Neural progenitor cell (in vitro differentiated cells): Measurements from ENCODE around the gene ARMH2. TPM values are rescaled to one million over a fixed set of nuclear protein-coding genes. Genes with fewer than 3 reads are reported as not detected.

Experiments used
- DNase-seq: peaks from one replicate; pipeline ENCODE4 v3.0.0-alpha.2; 2016; ENCODE audit warnings: low spot score
- H2AFZ ChIP-seq: fragments of 200-600 bp; sonication (generic); replicated peaks from 2 replicates; pipeline ENCODE4 v1.6.1; 2016; ENCODE audit warnings: antibody characterized with exemption
- H3F3A ChIP-seq: fragments of 200-600 bp; sonication (generic); 2 replicates; pipeline ENCODE4 v1.6.1; 2016; ENCODE audit warnings: antibody characterized with exemption, low read depth
- H3K27ac ChIP-seq: fragments of 200-600 bp; sonication (generic); 2 replicates; pipeline ENCODE4 v1.5.1; 2016; ENCODE audit warnings: mild to moderate bottlenecking
- H3K27me3 ChIP-seq: fragments of 200-600 bp; sonication (generic); 2 replicates; pipeline ENCODE4 v1.6.1; 2016; ENCODE audit warnings: mild to moderate bottlenecking, moderate library complexity
- H3K36me3 ChIP-seq: fragments of 200-600 bp; sonication (generic); 2 replicates; pipeline ENCODE4 v1.5.1; 2016
- H3K4me1 ChIP-seq: fragments of 200-600 bp; sonication (generic); 2 replicates; pipeline ENCODE4 v1.6.1; 2016; ENCODE audit warnings: mixed run types
- H3K4me2 ChIP-seq: fragments of 200-600 bp; sonication (generic); 2 replicates; pipeline ENCODE4 v1.6.1; 2016
- H3K4me3 ChIP-seq: fragments of 200-600 bp; sonication (generic); 2 replicates; pipeline ENCODE4 v1.5.1; 2016
- H3K79me2 ChIP-seq: fragments of 200-600 bp; sonication (generic); 2 replicates; pipeline ENCODE4 v1.6.1; 2016; ENCODE audit warnings: low read depth
- H3K9ac ChIP-seq: fragments of 200-600 bp; sonication (generic); 2 replicates; pipeline ENCODE4 v1.6.1; 2016
- H3K9me3 ChIP-seq: fragments of 200-600 bp; sonication (generic); 2 replicates; pipeline ENCODE4 v1.5.1; 2016; ENCODE audit warnings: low read depth
- H4K20me1 ChIP-seq: fragments of 200-600 bp; sonication (generic); 2 replicates; pipeline ENCODE4 v1.6.1; 2016; ENCODE audit warnings: low read depth
- H3K27ac Mint-ChIP-seq: 3 replicates; pipeline ENCODE4 v1.8.0; 2021; ENCODE audit warnings: mixed read lengths
- H3K27me3 Mint-ChIP-seq: 2 replicates; pipeline ENCODE4 v1.8.0; 2022; ENCODE audit warnings: low read depth, mild to moderate bottlenecking, inconsistent platforms, moderate library complexity, mixed read lengths; ENCODE audit not compliant: insufficient read depth
- H3K36me3 Mint-ChIP-seq: 3 replicates; pipeline ENCODE4 v1.8.0; 2021; ENCODE audit warnings: mixed read lengths
- H3K4me1 Mint-ChIP-seq: 3 replicates; pipeline ENCODE4 v1.8.0; 2021; ENCODE audit warnings: mixed read lengths
- H3K4me3 Mint-ChIP-seq: 3 replicates; pipeline ENCODE4 v1.8.0; 2021; ENCODE audit warnings: mild to moderate bottlenecking, moderate library complexity, mixed read lengths
- H3K9me3 Mint-ChIP-seq: 3 replicates; pipeline ENCODE4 v1.8.0; 2020; ENCODE audit warnings: mixed read lengths
- EZH2 ChIP-seq: fragments of 200-600 bp; sonication (generic); IDR thresholded peaks from 2 replicates; pipeline ENCODE4 v1.6.1; 2017; ENCODE audit warnings: antibody characterized with exemption, mild to moderate bottlenecking, moderate library complexity
- EZH2phosphoT487 ChIP-seq: fragments of 200-600 bp; sonication (generic); IDR thresholded peaks from 2 replicates; pipeline ENCODE4 v1.6.1; 2017; ENCODE audit warnings: antibody characterized with exemption
- total RNA-seq: library from RNA; depleted of rRNA; stranded (reverse); fragments of >200 nt; gene quantifications from 2 replicates; pipeline ENCODE4 v1.2.3, GENCODE V29; 2015; ENCODE audit warnings: low replicate concordance
- TF ChIP-seq, protein P1 (sequence below): fragments of 200-600 bp; sonication (generic); IDR thresholded peaks from 2 replicates; pipeline ENCODE4 v1.5.1; 2017; ENCODE audit warnings: antibody characterized with exemption, mild to moderate bottlenecking

Gene ARMH2
- total RNA-seq, 1 donor from 2014 or later, result not detected

DNA sequence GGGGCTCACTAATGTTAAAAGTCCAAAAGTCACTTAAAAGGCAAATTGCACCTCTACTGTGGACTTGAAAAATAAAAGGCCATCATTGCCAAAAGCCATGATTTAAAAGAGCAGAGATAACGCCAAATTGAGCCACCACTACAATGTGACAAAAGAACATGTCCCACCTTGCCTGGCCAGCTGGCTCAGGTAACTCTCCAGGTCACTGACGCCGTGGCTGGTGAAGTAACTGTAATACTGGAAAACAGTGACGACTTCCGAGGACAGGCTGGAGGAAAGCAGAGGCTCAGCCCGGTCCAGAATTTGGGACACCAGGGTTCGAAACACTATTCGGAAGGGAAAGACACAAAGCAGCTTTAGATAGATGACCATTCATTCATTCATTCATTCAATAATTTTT is 29.3 kb upstream of the ARMH2 start:
- Histone ChIP-seq H3K4me1 (no peaks in the 10 kb centered on the region), H3F3A (no peaks in the 10 kb centered on the region), H3K36me3 (no peaks in the 10 kb centered on the region), H4K20me1 (no peaks in the 10 kb centered on the region), H3K9me3 (no peaks in the 10 kb centered on the region), H2AFZ (peak overlapping the region; percentile 90), H3K27ac (no peak overlapping the region), H3K27me3 (no peaks in the 10 kb centered on the region), H3K9ac (no peak overlapping the region), H3K79me2 (no peaks in the 10 kb centered on the region), H3K4me3 (no peak overlapping the region), H3K4me2 (no peak overlapping the region)
- no peak for DNase-seq
- H3K4me3 Mint-ChIP-seq, result no peak overlapping the region
- H3K9me3 Mint-ChIP-seq, result no peaks in the 10 kb centered on the region
- no peak overlapping the region for H3K27ac Mint-ChIP-seq
- H3K4me1 Mint-ChIP-seq, result peaks cover 11% of the 10 kb centered on the region
- no peaks in the 10 kb centered on the region for H3K27me3 Mint-ChIP-seq
- TF ChIP-seq EZH2phosphoT487 (no peak), EZH2 (no peak)
- TF ChIP-seq, protein P1, sequence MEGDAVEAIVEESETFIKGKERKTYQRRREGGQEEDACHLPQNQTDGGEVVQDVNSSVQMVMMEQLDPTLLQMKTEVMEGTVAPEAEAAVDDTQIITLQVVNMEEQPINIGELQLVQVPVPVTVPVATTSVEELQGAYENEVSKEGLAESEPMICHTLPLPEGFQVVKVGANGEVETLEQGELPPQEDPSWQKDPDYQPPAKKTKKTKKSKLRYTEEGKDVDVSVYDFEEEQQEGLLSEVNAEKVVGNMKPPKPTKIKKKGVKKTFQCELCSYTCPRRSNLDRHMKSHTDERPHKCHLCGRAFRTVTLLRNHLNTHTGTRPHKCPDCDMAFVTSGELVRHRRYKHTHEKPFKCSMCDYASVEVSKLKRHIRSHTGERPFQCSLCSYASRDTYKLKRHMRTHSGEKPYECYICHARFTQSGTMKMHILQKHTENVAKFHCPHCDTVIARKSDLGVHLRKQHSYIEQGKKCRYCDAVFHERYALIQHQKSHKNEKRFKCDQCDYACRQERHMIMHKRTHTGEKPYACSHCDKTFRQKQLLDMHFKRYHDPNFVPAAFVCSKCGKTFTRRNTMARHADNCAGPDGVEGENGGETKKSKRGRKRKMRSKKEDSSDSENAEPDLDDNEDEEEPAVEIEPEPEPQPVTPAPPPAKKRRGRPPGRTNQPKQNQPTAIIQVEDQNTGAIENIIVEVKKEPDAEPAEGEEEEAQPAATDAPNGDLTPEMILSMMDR, result no peak
- H3K36me3 Mint-ChIP-seq, result no peaks in the 10 kb centered on the region

DNA sequence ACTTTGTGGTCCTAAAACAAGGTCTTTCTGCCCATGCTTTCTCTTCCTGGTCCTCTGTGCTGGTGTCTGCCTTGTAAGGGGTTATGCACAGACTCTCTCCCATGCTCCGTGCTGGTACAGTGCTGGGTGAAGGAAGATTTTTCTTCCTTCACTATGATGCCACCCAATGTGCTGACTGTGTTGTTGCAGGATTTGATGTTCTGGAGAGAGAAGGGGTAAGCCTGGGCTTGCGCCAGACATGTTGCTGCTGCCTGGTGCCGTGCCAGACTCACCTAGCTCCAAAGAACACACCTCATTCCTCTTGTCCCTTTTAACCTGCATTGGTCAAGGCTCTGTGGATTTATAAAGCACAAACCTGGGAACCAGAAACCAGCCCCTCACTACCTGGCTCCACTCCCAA is 28.4 kb upstream of the ARMH2 start:
- no peak overlapping the region for H3K9ac ChIP-seq
- no peak overlapping the region for H3K4me2 ChIP-seq
- Mint-ChIP-seq H3K27me3 (no peaks in the 10 kb centered on the region), H3K9me3 (no peaks in the 10 kb centered on the region), H3K27ac (no peak overlapping the region), H3K4me3 (no peak overlapping the region), H3K4me1 (peaks cover 6% of the 10 kb centered on the region), H3K36me3 (no peaks in the 10 kb centered on the region)
- peak; percentile 10 for DNase-seq
- no peak overlapping the region for H3K4me3 ChIP-seq
- no peaks in the 10 kb centered on the region for H4K20me1 ChIP-seq
- H3K27ac ChIP-seq, result no peak overlapping the region
- no peaks in the 10 kb centered on the region for H3K27me3 ChIP-seq
- peak overlapping the region; percentile 90 for H2AFZ ChIP-seq
- no peaks in the 10 kb centered on the region for H3K9me3 ChIP-seq
- no peaks in the 10 kb centered on the region for H3K79me2 ChIP-seq
- TF ChIP-seq, protein P1, result no peak
- TF ChIP-seq EZH2phosphoT487 (no peak), EZH2 (no peak)
- no peaks in the 10 kb centered on the region for H3K36me3 ChIP-seq
- no peaks in the 10 kb centered on the region for H3F3A ChIP-seq
- no peaks in the 10 kb centered on the region for H3K4me1 ChIP-seq

DNA sequence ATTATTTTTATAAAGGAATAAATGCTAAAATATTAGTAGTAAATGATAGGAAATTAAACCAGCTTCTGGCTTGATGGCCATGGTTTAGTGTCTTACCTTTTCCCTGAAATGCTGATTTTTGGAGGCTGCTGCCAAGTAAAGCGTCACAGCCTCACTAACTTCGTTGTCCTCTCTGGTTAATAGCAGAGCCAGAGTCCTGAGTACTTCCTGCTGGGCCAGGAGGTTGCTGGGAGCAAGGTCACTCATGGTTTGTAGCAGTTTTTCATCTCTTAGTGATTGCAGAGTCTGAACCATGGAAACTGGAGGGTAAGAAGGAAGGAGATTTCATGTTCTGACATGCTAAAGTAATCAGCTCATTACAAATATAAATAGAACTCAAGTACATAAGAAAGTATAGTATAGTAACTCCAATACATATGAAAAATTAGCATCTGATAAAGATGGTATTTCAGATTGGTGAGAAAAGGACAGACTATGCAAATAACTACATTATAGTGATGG is 26.5 kb upstream of the ARMH2 start:
- H3K9me3 ChIP-seq, result no peaks in the 10 kb centered on the region
- no peak for DNase-seq
- no peak overlapping the region for H3K4me3 ChIP-seq
- H3K36me3 Mint-ChIP-seq, result no peaks in the 10 kb centered on the region
- H3K27ac Mint-ChIP-seq, result no peak overlapping the region
- H3F3A ChIP-seq, result no peaks in the 10 kb centered on the region
- no peaks in the 10 kb centered on the region for H4K20me1 ChIP-seq
- H3K27ac ChIP-seq, result no peak overlapping the region
- no peak overlapping the region for H2AFZ ChIP-seq
- H3K9ac ChIP-seq, result no peak overlapping the region
- H3K27me3 Mint-ChIP-seq, result no peaks in the 10 kb centered on the region
- H3K4me1 ChIP-seq, result no peaks in the 10 kb centered on the region
- no peak overlapping the region for H3K4me2 ChIP-seq
- H3K4me3 Mint-ChIP-seq, result no peak overlapping the region
- no peaks in the 10 kb centered on the region for H3K9me3 Mint-ChIP-seq
- no peaks in the 10 kb centered on the region for H3K27me3 ChIP-seq
- no peaks in the 10 kb centered on the region for H3K36me3 ChIP-seq
- H3K4me1 Mint-ChIP-seq, result no peaks in the 10 kb centered on the region
- TF ChIP-seq EZH2 (no peak), EZH2phosphoT487 (no peak)
- TF ChIP-seq, protein P1, result no peak
- H3K79me2 ChIP-seq, result no peaks in the 10 kb centered on the region
